ENCODE results near the gene HSCB.
"Not testable (repeated sequence)": the region's sequence is repeated elsewhere in the genome, so short reads cannot be mapped to it uniquely, and the experiment has no call there.

The HSCB gene

GRCh38 chr22:28728621-28729313 is 13.1 kb upstream of the HSCB start:
- no peak for FAIRE-seq
- DNase-seq (ENCODE audit: insufficient read length, low spot score) = no peak
- TF ChIP-seq CTCF (IDR thresholded peaks at IDR 0.05; ENCODE audit: insufficient read depth, missing control alignments) = no peak

DNA sequence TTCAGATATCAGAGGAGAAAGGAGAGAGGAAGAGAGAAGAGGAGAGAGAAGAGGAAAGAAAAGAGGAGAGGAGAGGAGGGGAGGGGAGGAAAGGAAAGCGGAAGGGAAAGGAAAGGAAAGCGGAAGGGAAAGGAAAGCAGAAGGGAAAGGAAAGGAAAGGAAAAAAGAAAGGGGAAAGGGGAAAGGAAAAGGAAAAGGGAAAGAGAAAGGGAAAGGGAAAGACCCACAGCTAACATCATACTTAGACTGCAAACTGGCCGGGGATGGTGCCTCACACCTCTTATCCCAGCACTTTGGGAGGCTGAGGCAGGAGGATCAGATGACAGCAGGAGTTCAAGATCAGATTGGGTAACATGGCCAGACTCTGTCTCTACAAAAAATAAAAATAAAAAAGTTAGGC is 11.7 kb upstream of the HSCB start:
- no peak for TF ChIP-seq CTCF (IDR thresholded peaks at IDR 0.05; ENCODE audit: insufficient read depth, missing control alignments)
- FAIRE-seq = no peak
- no peak for DNase-seq (ENCODE audit: insufficient read length, low spot score)

DNA sequence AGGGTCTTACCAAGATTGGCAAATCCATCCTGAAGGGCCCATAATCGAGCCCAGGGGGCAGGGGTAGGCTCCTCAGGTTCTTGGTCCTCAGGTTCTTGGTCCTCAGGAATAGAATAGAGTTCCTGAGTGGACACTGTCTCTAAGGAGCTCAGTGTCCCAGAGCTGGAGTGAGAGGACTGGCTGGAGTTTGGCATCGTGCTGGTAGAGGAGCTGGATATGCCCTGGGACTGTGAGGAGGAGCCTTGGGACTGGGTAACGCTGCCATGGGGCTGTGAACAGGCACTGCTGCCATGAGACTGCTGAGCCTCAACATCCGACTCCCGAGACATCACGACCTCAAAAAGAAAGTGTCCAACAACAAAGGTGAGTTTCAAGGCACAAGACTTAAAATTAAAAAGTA is 7.4 kb upstream of the HSCB start:
- no peak for DNase-seq (ENCODE audit: insufficient read length, low spot score)
- FAIRE-seq = no peak
- TF ChIP-seq CTCF (IDR thresholded peaks at IDR 0.05; ENCODE audit: insufficient read depth, missing control alignments) = no peak

DNA sequence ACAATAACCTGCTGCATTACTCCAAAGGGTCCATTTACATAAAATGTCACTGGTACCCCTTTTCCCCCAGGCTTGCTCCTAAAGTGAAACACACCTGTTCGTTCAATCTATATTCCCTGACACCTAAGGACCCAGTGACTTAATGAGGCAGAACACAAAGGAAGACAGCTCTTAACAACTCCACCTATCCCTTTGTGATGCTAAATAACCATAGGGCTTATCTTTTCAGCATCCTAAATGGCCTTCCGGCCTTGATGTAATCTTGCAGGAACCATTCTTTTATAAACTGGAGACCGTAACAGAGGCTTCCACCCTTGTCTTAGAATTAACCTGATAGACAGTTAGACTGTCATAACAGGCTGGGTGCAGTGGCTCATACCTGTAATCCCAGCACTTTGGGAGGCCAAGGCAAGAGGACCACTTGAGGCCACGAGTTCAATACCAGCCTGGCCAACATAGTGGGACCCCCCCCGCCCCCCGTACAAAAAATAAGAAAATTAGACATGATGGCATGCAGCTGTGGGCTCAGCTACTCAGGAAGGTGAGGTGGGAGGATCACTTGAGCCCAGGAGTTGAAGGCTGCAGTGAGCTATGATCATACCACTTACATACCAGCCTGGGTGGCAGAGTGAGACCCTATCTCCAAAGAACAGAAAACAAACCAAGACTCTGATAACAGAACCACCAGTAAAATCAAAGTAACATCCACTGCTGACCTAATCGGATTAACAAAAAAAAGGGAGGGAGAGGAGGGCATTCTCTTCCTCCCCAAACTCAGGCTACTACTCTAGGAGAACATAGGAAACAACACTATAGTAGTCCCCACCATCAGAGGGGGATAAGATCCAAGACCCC is 5.3 kb upstream of the HSCB start:
- DNase-seq (ENCODE audit: insufficient read length, low spot score) (no peak), FAIRE-seq (no peak)
- no peak for TF ChIP-seq CTCF (IDR thresholded peaks at IDR 0.05; ENCODE audit: insufficient read depth, missing control alignments)

DNA sequence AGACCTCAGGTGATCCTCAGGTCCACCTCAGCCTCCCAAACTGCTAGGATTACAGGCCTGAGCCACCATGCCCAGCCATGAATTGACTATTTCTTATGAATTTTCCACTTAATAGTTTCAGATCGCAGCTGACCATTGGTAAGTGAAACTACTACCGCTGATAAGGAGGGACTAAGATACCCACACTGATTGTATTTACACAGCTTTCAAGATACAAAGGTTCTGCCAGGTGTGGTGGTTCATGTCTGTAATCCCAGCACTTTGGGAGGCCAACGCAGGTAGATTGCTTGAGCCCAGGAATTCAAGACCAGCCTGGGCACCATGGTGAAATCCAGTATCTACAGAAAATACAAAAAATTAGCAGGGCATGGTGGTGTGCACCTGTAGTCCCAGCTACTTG is 4.1 kb upstream of the HSCB start:
- DNase-seq (ENCODE audit: insufficient read length, low spot score) (no peak), FAIRE-seq (no peak)
- no peak for TF ChIP-seq CTCF (IDR thresholded peaks at IDR 0.05; ENCODE audit: insufficient read depth, missing control alignments)

GRCh38 chr22:28738876-28739275 is 3.0 kb upstream of the HSCB start:
- not testable (repeated sequence) for FAIRE-seq; DNase-seq (ENCODE audit: insufficient read length, low spot score)

- DNase-seq (ENCODE audit: insufficient read length, low spot score) = no peak
- FAIRE-seq = no peak
- no peak for TF ChIP-seq CTCF (IDR thresholded peaks at IDR 0.05; ENCODE audit: insufficient read depth, missing control alignments)
Measured at GRCh38 chr22:28741200-28741784, 547 bp upstream of the HSCB start.
